Suprapubic skin (tissue), 4 donors: ENCODE results near the gene ITPK1.

Experiments
- EP300 ChIP-seq: sonication (generic); formaldehyde crosslinking; IDR thresholded peaks from one replicate; pipeline ENCODE4 v1.6.1; 2017; ENCODE audit warnings: antibody characterized with exemption
- POLR2A ChIP-seq, 2 donors: fragments of 450-650 bp; IDR thresholded peaks; one replicate each; pipeline ENCODE4 v1.6.1; 2017; ENCODE audit warnings: antibody characterized with exemption in 2 of 2, mild to moderate bottlenecking in 2 of 2, moderate library complexity in 2 of 2
- POLR2AphosphoS5 ChIP-seq, 3 donors: sonication (generic); formaldehyde crosslinking; IDR thresholded peaks; one replicate each; pipeline ENCODE4 v1.6.1; 2017; ENCODE audit warnings: antibody characterized with exemption in 3 of 3
- TF ChIP-seq, protein P1 (sequence below), 2 donors: fragments of 200-600 bp in 1 of 2; fragments of 450-650 bp in 1 of 2; sonication (generic) in 1 of 2; IDR thresholded peaks; one replicate each; pipeline ENCODE4 v1.5.1; 2016 to 2019; ENCODE audit warnings: antibody characterized with exemption in 2 of 2, mild to moderate bottlenecking in 1 of 2, moderate library complexity in 1 of 2

DNA sequence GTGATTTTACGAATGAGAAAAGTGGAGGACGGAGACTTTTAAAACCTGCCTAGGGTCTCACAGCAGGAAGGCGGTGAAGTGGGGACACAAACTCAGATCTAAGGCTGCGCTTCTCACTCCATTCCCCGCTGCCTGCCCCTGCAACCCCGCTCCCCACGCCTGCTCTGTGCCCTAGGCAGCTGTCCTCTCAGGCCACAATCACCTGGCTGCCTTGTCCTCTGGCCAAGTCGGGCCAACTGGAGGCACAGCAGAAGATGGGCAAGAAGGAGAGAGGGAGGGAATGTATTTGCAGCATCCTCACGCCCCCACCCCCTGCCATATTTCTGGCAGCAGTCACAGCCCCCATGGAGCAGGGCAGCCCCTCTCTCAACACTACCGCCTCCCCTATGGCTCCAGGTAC lies 97.8 kb downstream of the ITPK1 start:
- TF ChIP-seq, protein P1, sequence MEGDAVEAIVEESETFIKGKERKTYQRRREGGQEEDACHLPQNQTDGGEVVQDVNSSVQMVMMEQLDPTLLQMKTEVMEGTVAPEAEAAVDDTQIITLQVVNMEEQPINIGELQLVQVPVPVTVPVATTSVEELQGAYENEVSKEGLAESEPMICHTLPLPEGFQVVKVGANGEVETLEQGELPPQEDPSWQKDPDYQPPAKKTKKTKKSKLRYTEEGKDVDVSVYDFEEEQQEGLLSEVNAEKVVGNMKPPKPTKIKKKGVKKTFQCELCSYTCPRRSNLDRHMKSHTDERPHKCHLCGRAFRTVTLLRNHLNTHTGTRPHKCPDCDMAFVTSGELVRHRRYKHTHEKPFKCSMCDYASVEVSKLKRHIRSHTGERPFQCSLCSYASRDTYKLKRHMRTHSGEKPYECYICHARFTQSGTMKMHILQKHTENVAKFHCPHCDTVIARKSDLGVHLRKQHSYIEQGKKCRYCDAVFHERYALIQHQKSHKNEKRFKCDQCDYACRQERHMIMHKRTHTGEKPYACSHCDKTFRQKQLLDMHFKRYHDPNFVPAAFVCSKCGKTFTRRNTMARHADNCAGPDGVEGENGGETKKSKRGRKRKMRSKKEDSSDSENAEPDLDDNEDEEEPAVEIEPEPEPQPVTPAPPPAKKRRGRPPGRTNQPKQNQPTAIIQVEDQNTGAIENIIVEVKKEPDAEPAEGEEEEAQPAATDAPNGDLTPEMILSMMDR (IDR thresholded peaks at IDR 0.05), result no peak
- TF ChIP-seq POLR2AphosphoS5 (IDR thresholded peaks at IDR 0.05) (no peak), EP300 (no peak), POLR2A (IDR thresholded peaks at IDR 0.05) (no peak)
